MM.1S (cell line): ENCODE results near the gene GLRX3.

Experiments
- DNase-seq: peaks from one replicate; pipeline ENCODE4 v3.0.0-alpha.2; 2015
- H2AFZ ChIP-seq: fragments of 300-600 bp; sonication (generic); 2 replicates; pipeline ENCODE4 v1.6.0; 2016; ENCODE audit warnings: antibody characterized with exemption, low read length
- H3F3A ChIP-seq: fragments of 300-600 bp; sonication (generic); 2 replicates; pipeline ENCODE4 v1.6.1; 2016; ENCODE audit warnings: mild to moderate bottlenecking, antibody characterized with exemption, low read length, moderate library complexity, mixed read lengths; ENCODE audit not compliant: insufficient read depth
- H3K27ac ChIP-seq: fragments of 300-600 bp; sonication (generic); 2 replicates; pipeline ENCODE4 v1.5.1; 2016; ENCODE audit warnings: mild to moderate bottlenecking, low read length
- H3K27me3 ChIP-seq: fragments of 300-600 bp; sonication (generic); replicated peaks from 2 replicates; pipeline ENCODE4 v1.6.0; 2016; ENCODE audit warnings: low read length; ENCODE audit not compliant: insufficient read depth
- H3K36me3 ChIP-seq: fragments of 300-600 bp; sonication (generic); replicated peaks from 2 replicates; pipeline ENCODE4 v1.6.1; 2016; ENCODE audit warnings: mild to moderate bottlenecking, low read length, mixed read lengths; ENCODE audit not compliant: insufficient read depth
- H3K4me1 ChIP-seq: fragments of 300-600 bp; sonication (generic); 2 replicates; pipeline ENCODE4 v1.6.1; 2016; ENCODE audit warnings: low read length, mixed read lengths
- H3K4me2 ChIP-seq: fragments of 300-600 bp; sonication (generic); 2 replicates; pipeline ENCODE4 v1.6.0; 2016; ENCODE audit warnings: low read depth, low read length
- H3K4me3 ChIP-seq: fragments of 300-600 bp; sonication (generic); 2 replicates; pipeline ENCODE4 v1.5.1; 2016; ENCODE audit warnings: low read length, mixed read lengths
- H3K79me2 ChIP-seq: fragments of 300-600 bp; sonication (generic); 2 replicates; pipeline ENCODE4 v1.6.1; 2016; ENCODE audit warnings: mixed run types, low read length, mixed read lengths
- H3K9ac ChIP-seq: fragments of 300-600 bp; sonication (generic); 2 replicates; pipeline ENCODE4 v1.6.1; 2016; ENCODE audit warnings: low read length, mixed read lengths
- H3K9me2 ChIP-seq: fragments of 300-600 bp; sonication (generic); replicated peaks from 2 replicates; pipeline ENCODE4 v1.6.1; 2016; ENCODE audit warnings: mild to moderate bottlenecking, low read length, mixed read lengths; ENCODE audit not compliant: insufficient read depth
- H3K9me3 ChIP-seq: fragments of 300-600 bp; sonication (generic); replicated peaks from 2 replicates; pipeline ENCODE4 v1.6.1; 2016; ENCODE audit warnings: mild to moderate bottlenecking, low read length, mixed read lengths; ENCODE audit not compliant: insufficient read depth
- H4K20me1 ChIP-seq: fragments of 300-600 bp; sonication (generic); 2 replicates; pipeline ENCODE4 v1.6.1; 2016; ENCODE audit warnings: mild to moderate bottlenecking, low read length, moderate library complexity, mixed read lengths; ENCODE audit not compliant: insufficient read depth
- CTCF ChIP-seq: fragments of 300-600 bp; sonication (generic); IDR thresholded peaks from 2 replicates; pipeline ENCODE4 v1.5.1; 2016; ENCODE audit warnings: antibody characterized with exemption, low read length, mixed read lengths
- EZH2 ChIP-seq: fragments of 300-600 bp; sonication (generic); optimal IDR thresholded peaks from 2 replicates; pipeline ENCODE3; 2017; ENCODE audit warnings: low read depth, mild to moderate bottlenecking, antibody characterized with exemption, low read length, mixed read lengths
- EZH2phosphoT487 ChIP-seq: fragments of 300-600 bp; sonication (generic); IDR thresholded peaks from 2 replicates; pipeline ENCODE4 v1.6.1; 2018; ENCODE audit warnings: antibody characterized with exemption, low read length

Gene GLRX3

GRCh38 chr10:130203626-130204025, 67.4 kb downstream of the GLRX3 start:
- Histone ChIP-seq H3K79me2 (no peaks in the 10 kb centered on the region), H2AFZ (no peak overlapping the region), H3K4me3 (no peak overlapping the region), H3F3A (no peaks in the 10 kb centered on the region), H3K36me3 (no peaks in the 10 kb centered on the region), H3K4me2 (no peak overlapping the region), H4K20me1 (no peaks in the 10 kb centered on the region), H3K9me2 (no peaks in the 10 kb centered on the region), H3K27me3 (peaks cover 24% of the 10 kb centered on the region; the same call in 1 of the 2 replicates), H3K27ac (no peak overlapping the region), H3K9me3 (no peaks in the 10 kb centered on the region), H3K9ac (no peak overlapping the region), H3K4me1 (no peaks in the 10 kb centered on the region)
- DNase-seq = no peak
- no peak for TF ChIP-seq EZH2phosphoT487
- TF ChIP-seq CTCF = no peak
- TF ChIP-seq EZH2 = no peak

DNA sequence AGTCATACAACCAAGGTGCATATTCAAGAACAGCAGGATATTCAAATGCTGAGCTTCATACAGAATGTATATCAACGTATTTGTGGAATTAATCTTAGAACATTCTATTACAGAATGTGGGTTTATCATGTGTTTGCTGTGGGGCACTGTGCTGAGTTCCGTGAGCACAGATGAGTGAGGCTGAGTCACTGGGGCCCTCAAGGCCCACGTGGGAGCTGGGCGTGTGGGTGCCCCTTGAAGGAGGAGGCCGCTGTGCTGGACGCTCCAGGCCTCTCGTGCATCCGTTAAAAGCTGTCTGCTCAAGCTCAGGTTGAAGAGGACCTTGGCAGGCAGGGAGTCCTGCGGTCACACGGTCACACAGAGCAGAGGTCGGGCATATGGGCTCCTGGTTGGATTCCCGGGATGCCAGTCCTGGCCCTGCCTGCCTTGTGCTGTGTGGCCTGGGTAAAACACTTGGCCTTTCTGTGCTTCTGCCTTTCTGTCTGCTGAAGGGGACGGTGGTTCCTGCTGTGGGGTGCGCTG, 70.1 kb downstream of the GLRX3 start:
- Histone ChIP-seq H2AFZ (no peak overlapping the region), H3K9ac (no peak overlapping the region), H3K4me2 (no peak overlapping the region), H3K27me3 (peaks cover 20% of the 10 kb centered on the region; the same call in 1 of the 2 replicates), H3K79me2 (no peaks in the 10 kb centered on the region), H3K36me3 (no peaks in the 10 kb centered on the region), H4K20me1 (no peaks in the 10 kb centered on the region), H3K27ac (no peak overlapping the region), H3K4me3 (no peak overlapping the region), H3K9me3 (no peaks in the 10 kb centered on the region), H3F3A (no peaks in the 10 kb centered on the region), H3K4me1 (no peaks in the 10 kb centered on the region), H3K9me2 (no peaks in the 10 kb centered on the region)
- TF ChIP-seq EZH2 (no peak), CTCF (no peak), EZH2phosphoT487 (no peak)
- no peak for DNase-seq

DNA sequence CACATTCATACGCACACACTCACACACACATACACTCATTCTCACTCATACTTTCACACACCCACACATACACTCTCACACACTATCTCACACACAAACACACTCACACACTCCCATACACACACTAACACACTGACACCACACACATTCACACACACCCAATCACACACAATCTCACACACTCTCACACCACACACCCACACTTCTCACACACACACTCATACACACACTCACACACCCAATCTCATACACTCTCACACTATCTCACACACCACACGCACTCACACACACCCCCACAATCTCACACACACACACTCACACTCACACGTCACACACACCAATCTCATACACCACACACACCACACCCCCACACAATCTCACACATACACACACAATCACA, 71.0 kb downstream of the GLRX3 start:
- H3K4me1 ChIP-seq = no peaks in the 10 kb centered on the region
- H3F3A ChIP-seq = no peaks in the 10 kb centered on the region
- H3K4me2 ChIP-seq = no peak overlapping the region
- no peak overlapping the region for H3K27ac ChIP-seq
- no peak overlapping the region for H2AFZ ChIP-seq
- no peak for DNase-seq
- H3K9me3 ChIP-seq = no peaks in the 10 kb centered on the region
- no peaks in the 10 kb centered on the region for H3K9me2 ChIP-seq
- peaks cover 20% of the 10 kb centered on the region; the same call in 1 of the 2 replicates for H3K27me3 ChIP-seq
- no peaks in the 10 kb centered on the region for H3K36me3 ChIP-seq
- no peaks in the 10 kb centered on the region for H3K79me2 ChIP-seq
- H4K20me1 ChIP-seq = no peaks in the 10 kb centered on the region
- TF ChIP-seq EZH2 = no peak
- no peak for TF ChIP-seq CTCF
- no peak for TF ChIP-seq EZH2phosphoT487
- H3K4me3 ChIP-seq = no peak overlapping the region
- H3K9ac ChIP-seq = no peak overlapping the region

DNA sequence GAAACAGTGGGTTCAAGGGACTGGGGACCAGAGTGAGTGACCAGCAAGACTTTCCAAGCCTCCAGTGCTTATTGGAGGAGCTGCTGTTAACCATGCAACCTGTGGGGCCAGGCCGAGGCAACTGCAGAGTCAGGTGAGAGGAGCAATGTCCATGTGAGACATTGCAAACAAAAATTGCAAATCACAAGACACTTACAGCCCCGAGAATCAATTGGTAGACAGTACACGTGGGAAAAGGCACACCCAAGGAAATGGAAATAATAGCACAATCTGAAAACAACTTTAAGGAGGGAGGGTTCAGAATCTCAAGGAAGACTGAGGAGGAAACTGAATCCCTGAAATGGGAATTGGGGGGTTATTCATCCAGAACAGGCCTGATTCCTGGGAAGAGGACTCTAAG, 72.6 kb downstream of the GLRX3 start:
- no peak for DNase-seq
- Histone ChIP-seq H2AFZ (no peak overlapping the region), H3F3A (no peaks in the 10 kb centered on the region), H3K79me2 (no peaks in the 10 kb centered on the region), H3K27ac (no peak overlapping the region), H3K36me3 (no peaks in the 10 kb centered on the region), H3K9me2 (no peaks in the 10 kb centered on the region), H4K20me1 (no peaks in the 10 kb centered on the region), H3K4me2 (no peak overlapping the region), H3K9ac (no peak overlapping the region), H3K9me3 (no peaks in the 10 kb centered on the region), H3K4me1 (no peaks in the 10 kb centered on the region), H3K4me3 (no peak overlapping the region), H3K27me3 (peaks cover 13% of the 10 kb centered on the region; the same call in 1 of the 2 replicates)
- TF ChIP-seq EZH2phosphoT487 (no peak), EZH2 (no peak), CTCF (no peak)
